Colon (tissue), 2 donors: ENCODE data around the gene NNMT.
"Not testable (repeated sequence)": the region's sequence is repeated elsewhere in the genome, so short reads cannot be mapped to it uniquely, and the experiment has no call there.

ENCODE experiments used
- FAIRE-seq: peaks from 2 replicates; lab custom pipeline; 2012; peaks lifted over from hg19 to GRCh38; lab: Jason Lieb, UNC
- donor health status: control.
- donor health status: control.

NNMT gene

DNA sequence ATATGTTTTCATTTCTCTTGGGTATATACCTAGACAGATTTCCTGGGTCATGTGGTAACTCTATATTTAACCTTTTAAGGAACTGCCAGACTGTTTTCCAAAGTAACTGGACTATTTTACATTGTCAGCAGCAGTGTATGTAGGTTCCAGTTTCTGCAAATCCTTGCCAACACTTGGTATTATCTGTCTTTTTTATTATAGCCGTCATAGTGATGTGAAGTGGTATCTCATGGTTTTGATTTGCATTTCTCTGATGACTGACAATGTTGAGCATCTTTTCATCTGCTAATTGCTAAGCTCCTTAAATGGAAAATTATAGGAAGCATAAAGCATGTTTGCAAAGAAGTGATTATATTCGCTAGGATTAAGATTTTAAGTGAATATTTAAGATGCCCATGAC is 13.9 kb downstream of the NNMT start:
- FAIRE-seq, result no peak

DNA sequence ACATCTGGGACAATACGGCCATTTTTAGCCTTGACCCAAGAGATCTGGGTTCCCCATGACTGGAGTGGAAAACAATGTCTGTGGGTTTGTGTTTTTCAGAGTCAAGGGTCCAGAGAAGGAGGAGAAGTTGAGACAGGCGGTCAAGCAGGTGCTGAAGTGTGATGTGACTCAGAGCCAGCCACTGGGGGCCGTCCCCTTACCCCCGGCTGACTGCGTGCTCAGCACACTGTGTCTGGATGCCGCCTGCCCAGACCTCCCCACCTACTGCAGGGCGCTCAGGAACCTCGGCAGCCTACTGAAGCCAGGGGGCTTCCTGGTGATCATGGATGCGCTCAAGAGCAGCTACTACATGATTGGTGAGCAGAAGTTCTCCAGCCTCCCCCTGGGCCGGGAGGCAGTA is 15.7 kb downstream of the NNMT start:
- FAIRE-seq, result no peak

DNA sequence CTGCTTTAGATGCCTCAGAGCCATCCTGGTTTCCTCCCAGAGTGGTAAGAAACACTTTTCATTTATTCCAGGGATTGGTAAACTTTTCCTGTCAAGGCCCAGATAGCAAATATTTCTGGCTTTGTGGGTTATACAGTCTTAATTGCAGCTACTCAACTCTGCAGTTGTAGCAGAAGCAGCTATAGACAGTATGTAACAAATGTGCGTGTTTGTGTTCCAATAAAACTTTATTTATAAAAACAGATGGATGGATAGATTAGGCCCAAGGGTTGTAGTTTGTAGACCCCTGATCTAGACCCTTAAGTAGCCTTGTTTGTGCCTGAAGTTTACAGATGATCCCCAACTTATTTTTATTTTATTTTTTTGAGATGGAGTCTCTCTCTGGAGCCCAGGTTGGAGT is 17.9 kb downstream of the NNMT start:
- no peak for FAIRE-seq

DNA sequence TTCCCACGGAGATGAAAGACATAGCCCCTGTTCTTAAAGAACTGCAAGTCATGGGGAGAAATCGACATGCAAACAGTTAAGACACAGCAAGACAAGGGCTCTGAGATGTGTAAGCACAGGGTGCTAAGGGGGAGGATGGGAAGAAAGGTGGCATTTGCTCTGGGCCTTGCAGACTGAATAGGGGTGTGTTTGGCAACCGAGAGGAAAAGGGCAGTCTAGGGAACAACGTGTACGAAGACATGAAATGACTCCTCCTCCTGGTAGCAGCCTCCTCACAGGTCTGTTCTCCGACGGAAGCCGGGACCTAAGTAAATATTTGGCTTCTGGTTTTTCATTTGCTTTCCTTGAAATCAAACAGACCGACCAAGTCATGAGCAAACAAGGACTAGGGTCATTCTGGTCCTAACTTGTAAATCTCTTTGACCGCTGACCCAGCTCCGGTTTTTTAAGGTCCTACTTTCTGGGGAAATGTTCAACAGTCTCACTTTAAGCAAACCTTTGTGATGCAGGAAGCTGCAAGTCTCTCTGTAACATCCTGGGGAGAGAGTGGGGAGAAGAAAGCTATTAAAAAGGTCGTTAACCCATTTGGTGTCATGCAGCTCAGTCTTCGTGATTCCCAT is 19.7 kb downstream of the NNMT start:
- FAIRE-seq, result no peak

DNA sequence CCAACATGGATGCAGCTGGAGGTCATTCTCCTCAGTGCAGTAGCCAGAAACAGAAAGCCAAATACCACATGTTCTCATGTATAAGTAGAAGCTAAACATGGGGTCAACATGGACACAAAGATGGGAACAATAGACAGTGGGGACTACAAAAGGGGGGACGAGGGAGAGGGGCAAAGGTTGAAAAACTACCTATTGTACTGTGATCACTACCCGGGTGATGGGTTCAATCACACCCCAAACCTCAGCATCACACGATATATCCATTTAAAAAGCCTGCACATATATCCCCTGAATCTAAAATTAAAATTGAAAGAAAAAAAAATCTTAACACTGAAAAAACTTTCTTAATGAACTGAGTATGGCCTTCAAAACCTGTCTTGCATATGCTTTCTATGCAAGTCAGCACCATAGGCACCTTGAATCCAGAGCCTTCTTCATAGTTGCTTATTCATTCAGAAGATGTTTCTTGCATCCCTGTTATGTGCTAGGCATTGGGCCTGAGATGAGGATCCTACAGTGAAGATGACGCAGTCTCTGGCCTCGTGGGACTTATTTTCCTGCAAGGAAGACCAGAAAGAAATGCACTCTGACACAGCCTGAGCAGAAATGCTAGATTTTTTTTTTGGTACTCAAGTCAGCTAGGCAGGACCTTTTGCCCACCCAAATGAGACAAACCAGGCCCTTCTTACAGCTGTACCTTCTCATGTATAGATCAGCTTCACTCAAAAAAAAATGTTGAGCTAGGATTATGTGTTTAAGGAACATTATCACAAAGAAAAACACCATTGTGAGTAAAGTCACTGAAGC is 21.0 kb downstream of the NNMT start:
- FAIRE-seq, result no peak

DNA sequence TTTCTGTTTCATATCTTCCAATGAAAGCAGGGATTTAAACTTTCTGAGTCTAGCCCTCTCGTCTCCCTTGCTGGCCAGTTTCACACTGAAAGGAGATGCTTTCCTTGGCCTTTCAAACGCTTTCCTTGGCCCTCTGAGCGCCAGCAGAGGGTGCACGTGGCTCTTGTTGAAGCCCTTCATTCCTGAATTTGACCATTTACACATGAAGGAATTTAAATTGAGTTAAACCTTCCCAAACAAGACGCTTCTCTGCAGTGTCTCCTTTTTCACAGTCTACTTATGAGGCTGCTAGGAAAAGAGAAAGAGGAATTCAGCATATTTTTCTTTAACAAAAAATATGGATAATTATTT is 21.6 kb downstream of the NNMT start:
- FAIRE-seq, result no peak

DNA sequence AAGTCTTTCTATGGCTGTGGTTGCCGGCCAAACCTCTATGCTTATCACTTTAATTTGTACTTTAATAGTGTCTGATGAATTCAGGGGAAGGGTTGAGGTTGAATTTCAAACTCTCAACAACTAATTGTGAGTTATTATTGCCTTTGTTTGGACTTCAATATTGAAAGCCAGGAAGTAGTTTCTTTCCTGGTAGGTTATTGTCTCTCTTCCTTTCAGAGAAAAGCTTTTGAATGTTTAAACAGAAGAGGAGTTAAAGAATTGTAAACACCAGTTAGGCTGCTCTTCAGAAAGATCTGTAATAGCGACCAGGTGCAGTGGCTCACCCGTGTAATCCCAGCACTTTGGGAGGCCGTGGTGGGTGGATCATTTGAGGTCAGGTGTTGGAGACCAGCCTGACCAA is 22.2 kb downstream of the NNMT start:
- no peak for FAIRE-seq

DNA sequence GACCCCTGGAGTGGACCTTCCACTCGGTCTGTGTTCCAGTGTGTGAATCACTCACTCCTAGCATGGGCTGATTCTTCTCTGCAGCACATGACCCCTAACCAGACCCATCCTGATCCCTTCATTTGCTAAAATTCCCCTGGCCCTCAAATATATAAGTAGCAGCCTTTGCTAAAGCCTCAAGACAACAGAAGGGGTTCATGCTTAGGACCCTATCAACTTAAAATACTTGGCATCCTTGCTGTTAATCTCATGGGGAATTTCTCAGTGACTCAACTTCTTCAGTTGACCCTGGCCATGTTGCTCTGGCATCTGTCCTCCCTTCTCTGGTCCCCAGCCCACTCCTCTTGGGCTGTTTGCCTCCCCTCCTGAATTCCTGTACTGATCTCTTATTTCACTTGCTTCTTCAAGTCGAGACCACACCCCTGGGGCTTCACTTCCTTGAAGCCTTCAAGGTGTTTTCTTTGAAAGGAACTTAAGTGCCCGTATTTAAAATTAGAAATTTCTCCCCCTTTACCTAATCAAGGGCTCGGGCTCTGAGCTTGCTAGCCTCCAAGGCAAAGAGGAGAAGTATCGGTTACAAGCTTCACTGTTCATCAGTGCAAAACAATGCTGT is 23.6 kb downstream of the NNMT start:
- FAIRE-seq, result no peak

DNA sequence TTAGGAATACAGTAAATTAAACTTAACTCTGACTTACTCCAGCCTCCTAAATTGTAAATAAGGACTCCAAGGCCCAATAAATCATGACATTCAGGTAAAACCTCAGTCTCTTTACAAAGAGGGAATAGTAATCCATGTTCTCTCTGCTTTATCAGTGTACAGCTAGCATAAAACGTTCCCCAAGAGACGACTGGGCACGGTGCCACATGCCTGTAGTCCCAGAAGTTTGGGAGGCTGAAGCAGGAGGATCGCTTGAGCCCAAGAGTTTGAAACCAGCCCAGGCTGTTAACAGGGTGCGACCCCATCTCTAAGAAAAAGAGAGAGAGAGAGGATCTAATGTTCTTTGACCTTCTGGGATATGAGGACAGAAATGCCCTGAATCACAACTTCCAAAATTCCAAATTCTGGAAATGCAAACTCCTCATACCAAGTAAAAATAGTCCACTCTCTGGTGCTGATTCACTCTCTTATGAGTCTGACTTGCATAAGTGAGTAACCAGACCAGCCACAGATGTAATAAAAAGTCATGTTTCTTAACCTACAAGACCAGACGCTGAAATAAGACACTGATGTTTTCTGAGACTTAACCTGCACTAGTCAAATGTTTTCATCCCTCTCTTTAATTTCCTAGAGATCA is 25.5 kb downstream of the NNMT start:
- no peak for FAIRE-seq

DNA sequence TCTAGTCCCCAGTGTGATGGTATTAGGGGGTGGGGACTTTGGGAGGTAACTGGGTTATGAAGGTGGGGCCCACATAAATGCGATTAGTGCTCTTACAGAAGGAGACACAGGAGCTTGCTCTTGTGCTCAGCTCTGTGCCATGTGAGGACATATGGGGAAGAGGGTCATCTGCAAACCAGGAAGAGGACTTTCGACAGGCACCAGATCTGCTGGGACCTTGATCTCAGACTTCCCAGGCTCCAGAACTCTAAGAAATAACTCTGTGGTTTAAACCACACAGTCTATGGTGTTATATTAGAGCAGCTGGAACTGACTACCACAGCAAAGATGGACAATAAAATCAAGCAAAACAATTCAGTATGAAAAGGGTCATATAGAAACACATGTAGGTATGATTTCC is 26.7 kb downstream of the NNMT start:
- no peak for FAIRE-seq

DNA sequence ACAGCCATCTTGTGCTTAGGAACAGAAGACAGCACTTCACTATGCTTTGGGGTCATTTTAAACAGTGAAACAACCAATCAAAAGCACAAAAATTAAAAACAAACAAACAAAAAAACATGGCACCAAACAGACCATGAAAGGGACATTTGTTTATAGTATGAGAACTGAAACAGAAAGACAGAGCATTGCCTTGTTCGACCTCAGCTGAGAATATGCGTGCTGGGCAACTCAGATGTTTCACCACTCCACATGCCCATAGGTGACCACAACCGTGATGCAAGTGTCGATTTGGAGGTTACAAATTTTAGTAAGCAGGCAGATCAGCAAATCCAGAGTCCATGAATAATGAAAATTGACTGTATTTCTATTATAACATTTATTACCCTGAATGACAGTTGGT is 30.0 kb downstream of the NNMT start:
- no peak for FAIRE-seq

DNA sequence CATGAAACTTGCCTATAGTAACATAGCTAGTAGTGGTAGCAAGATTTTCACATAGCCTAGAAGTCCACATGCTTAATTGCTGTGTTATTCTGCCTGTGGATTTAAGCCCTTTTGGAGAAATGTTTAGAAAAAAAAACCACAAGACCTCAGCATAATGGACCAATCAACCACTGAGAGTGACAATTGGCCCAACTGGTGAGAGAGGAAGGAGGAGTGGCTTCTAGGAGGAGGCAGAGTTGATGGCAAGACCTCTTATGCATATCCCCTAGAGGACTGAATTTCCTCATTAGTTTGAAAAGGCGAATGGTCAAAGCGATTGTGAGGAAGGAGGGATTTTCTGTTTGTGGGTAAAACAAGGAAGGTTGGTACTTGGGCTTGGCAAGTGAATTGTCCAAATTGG is 30.6 kb downstream of the NNMT start:
- no peak for FAIRE-seq

DNA sequence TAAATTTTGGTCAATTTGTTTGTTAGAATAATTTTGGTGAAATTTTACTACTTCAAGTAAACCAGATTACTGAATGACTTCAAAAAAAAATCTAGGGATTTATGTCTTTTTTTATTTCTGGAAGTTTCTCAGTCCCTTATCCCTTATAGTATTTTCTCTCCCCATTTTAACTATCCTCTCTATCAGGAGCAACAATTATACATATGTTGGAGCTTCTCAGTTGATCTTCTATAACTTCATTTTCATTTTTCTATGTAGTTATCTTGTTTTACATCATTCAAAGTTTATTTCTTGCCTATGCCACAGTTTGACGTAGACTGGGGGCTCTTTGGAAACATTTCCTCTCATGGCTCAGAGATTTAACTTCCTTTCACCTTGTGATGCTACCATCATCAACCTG is 34.2 kb downstream of the NNMT start:
- FAIRE-seq, result no peak

DNA sequence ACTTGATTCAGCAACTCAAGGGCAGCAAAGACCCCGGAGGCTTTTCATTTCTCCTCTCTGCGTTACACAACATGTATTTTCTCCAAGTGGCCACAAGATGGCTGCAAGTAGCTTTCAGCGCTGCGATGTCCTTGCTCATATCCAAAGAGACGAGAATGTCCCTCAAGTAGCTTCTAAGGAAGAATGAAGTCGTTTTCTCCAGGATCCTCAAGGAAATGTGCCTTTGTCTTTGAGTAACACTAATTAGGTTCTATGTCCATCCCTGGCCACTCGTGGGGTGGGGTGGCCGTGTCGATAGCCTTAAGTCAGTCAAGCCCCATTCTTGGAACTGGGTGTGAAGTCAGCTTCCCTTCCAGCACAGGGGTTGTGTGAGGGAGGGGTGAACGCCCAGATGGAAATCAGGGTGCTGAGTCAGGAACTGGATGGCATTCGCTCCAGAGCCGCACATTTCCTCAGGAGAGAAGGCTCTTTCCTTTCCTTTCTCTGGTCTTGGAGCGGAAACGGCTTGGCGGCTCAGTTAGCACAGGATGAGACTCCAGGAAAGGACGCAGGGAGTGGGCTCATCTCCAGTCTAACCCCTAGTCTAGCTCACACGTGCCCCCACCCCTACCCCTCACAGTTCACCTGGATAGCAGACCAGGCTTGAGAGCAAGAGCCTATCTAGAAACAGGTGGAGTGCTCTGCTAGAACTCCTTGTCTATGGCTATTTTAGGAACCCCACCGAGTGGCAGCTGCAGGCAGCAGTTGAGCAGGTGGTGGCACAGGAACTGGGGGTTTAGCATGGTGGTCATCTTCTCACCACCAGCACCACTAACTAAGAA is 44.3 kb downstream of the NNMT start:
- no peak for FAIRE-seq

DNA sequence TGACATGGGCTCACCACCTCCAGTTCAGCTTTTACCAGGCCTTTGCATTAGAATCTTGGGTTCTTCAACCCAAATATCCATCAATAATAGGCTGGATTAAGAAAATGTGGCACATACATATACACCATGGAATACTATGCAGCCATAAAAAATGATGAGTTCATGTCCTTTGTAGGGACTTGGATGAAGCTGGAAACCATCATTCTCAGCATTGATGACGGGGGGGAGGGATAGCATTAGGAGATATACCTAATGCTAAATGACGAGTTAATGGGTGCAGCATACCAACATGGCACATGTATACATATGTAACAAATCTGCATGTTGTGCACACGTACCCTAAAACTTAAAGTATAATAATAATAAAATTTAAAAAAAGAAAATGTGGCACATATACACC is 45.5 kb downstream of the NNMT start:
- not testable (repeated sequence) for FAIRE-seq

DNA sequence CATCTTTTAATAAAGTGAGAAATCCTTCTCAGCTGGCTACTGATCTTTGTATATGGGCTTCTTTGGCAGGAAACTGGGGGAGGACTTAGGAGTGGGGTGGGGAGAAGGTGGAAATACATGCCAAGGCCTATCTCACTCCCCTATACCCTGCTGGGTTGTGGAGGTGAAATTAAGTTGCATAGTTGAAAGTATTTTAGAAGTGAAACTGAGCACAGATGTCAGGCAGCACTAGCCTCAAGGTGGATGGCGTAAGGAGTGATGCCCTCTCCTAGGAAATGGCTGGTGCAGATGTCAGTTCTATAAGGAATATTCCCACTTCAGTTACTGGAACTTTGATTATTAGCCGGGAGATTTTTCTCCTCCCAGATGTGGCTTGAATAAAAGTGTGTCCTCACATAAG is 46.3 kb downstream of the NNMT start:
- no peak for FAIRE-seq

DNA sequence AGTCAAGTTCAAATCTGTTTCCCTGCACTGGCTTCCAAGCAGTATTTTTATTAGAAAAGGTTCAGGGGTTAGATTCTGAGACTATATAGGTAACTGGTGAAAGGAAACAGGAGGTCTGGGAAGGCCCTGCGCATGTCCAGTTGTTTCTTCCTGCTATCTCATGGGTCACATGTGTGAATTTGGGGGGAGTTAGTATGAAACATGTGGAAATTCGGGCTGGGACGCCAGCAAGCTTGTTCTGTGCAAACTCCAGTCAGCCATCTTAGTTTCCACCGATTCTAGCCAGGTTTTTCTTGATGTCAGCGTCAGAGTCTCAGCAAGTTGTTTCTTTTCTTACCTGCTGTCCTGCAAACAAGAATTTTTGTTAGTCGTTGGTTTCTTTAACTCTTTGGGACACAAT is 46.8 kb downstream of the NNMT start:
- no peak for FAIRE-seq

DNA sequence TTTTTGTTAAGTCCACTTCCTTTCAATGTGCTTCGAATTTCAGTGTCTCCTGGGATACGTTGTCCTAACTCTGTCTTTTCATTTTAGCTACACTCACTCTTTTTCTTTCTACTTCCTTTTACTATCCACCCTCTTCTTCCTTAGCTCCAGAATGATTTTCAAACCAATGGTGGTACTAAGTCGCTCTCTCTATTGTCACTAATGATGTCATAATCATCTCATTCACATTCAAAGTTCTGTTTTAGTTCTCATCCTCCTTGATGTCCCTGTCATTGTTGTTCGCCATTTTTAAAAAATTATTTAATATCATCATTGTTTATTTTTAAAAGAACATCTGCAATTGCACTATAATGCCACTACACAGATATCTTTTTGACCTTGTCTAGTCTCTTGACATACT is 47.3 kb downstream of the NNMT start:
- no peak for FAIRE-seq

DNA sequence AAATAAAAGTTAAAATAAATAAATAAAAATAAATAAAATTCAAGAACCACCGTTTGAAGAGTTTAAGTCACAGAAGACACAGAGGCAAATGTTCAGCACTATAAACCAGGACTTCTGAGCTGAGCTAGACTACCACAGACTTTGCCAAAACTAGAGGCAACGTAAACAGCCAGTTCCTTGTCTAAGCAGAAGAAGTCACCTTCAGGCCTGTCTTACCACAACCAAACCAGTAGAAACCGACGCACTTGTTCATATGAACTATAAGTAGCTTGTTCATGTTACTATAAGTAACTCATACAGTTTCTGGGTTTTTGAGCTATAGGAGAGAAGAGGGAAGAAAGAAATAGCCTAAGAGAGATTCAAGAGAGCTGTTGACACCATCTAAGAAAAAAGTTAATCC is 48.3 kb downstream of the NNMT start:
- FAIRE-seq, result no peak

DNA sequence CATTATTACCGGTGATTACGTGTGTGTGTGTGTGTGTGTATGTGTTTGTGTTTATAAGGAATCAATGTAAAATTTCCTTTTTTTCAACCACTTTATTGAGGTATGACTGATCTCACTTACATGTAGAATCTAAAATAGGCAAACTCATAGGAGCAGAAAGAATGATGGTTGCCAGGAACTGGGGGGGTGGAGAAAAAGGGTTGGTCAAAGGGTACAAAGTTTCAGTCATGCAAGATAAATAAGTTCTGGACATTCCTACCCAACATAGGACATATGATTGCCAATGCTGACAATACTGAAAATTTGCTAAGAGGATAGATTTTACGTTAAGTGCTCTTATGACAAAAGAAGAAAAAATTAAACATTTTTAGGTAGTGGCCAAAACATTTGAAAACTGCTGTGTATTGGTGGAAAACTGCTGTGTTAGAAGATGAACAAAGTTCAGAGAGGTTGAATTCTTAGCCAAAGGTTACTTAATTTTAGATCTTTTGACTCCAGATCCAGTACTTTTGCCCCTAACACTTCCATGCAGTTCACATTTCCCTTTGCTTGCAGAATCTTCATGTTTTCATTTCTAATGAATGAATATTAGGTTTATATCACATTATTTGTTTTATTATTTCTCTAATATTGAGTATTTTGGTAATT is 49.5 kb downstream of the NNMT start:
- no peak for FAIRE-seq

DNA sequence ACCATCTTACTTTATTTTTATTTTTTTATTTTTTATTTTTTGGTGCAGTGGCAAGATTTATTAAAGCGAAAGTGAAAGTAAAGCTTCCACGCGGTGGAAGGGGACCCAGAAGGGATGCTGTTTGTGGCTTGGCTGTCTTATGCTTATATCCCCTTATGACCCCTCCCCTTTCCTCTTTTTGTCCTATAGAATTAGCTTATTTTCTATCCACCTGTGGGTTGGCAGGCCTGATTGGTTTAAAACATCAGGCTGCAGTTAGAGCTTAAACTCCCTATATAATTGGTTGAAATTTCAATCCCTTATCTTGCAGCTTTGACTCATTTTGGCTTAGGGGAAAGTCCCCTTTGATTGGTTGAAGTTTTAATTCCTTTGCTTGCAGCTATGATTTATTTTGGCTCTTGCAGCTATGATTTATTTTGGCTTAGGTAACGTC is 50.5 kb downstream of the NNMT start:
- no peak for FAIRE-seq
